Measurements from ENCODE around the gene RTF1.

- no peak for TF ChIP-seq CTCF (IDR thresholded peaks at IDR 0.05)
- no peak for TF ChIP-seq EZH2 (IDR thresholded peaks at IDR 0.05)
Observed at GRCh38 chr15:41521614-41522013, 104.7 kb downstream of the RTF1 start.

Data from neural progenitor cell (in vitro differentiated cells).